H1 (cell line): ENCODE results near the gene FCAMR. TPM values are rescaled to one million over a fixed set of nuclear protein-coding genes. Genes with fewer than 3 reads are reported as not detected.
A peak's percentile ranks its signal among the peaks of the same experiment; 100 is the strongest.

Experiments
- CTCF ChIA-PET: fragments of 300-600 bp; sonication (Branson Sonifier 250); formaldehyde crosslinking; loops from one replicate; lab custom pipeline; 2021; ENCODE audit not compliant: partially characterized antibody; lab: Charles Lee
- POLR2A ChIA-PET: fragments of 300-600 bp; sonication (Branson Sonifier 250); formaldehyde crosslinking; loops from one replicate; lab custom pipeline; 2021; ENCODE audit warnings: inconsistent platforms; ENCODE audit not compliant: partially characterized antibody; lab: Charles Lee
- DNase-seq, 2 experiments: peaks; one replicate each; pipeline versions ENCODE4 v3.0.0 to v3.0.0-alpha.2; 2010 to 2022; ENCODE audit warnings: low spot score in 2 of 2, low read depth in 1 of 2, mixed read lengths in 1 of 2
- FAIRE-seq: peaks from 2 replicates; lab custom pipeline; 2011; peaks lifted over from hg19 to GRCh38; lab: Jason Lieb, UNC
- H2AFZ ChIP-seq: 2 replicates; pipeline ENCODE4 v1.8.1; 2012; ENCODE audit warnings: low read length, inconsistent platforms
- H2AK5ac ChIP-seq: 2 replicates; pipeline ENCODE4 v1.6.1; 2013; ENCODE audit warnings: low read depth, low read length
- H2BK120ac ChIP-seq: replicated peaks from 2 replicates; pipeline ENCODE3; 2013; ENCODE audit warnings: low read depth, low read length, inconsistent platforms
- H2BK12ac ChIP-seq: 2 replicates; pipeline ENCODE4 v1.6.1; 2013; ENCODE audit warnings: low read depth, low read length
- H2BK15ac ChIP-seq: 2 replicates; pipeline ENCODE4 v1.6.1; 2013; ENCODE audit warnings: low read length
- H2BK20ac ChIP-seq: 2 replicates; pipeline ENCODE4 v1.6.1; 2013; ENCODE audit warnings: low read length
- H2BK5ac ChIP-seq: 2 replicates; pipeline ENCODE4 v1.6.1; 2013; ENCODE audit warnings: low read depth, low read length
- H3K14ac ChIP-seq: 2 replicates; pipeline ENCODE4 v1.6.1; 2013; ENCODE audit warnings: inconsistent platforms; ENCODE audit not compliant: insufficient read length
- H3K18ac ChIP-seq: 2 replicates; pipeline ENCODE4 v1.6.1; 2013; ENCODE audit warnings: low read length; ENCODE audit errors: extremely low read depth
- H3K23ac ChIP-seq: 2 replicates; pipeline ENCODE4 v1.6.1; 2013; ENCODE audit warnings: inconsistent platforms; ENCODE audit not compliant: insufficient read length
- H3K23me2 ChIP-seq: 2 replicates; pipeline ENCODE4 v1.6.1; 2013; ENCODE audit warnings: low read depth, low read length
- H3K27ac ChIP-seq: 2 replicates; pipeline ENCODE4 v1.6.1; 2011; ENCODE audit warnings: low read depth, low read length, inconsistent platforms
- H3K27me3 ChIP-seq, 4 experiments: replicated peaks in 1 of 4; 1 replicate in 1 of 4; 2 replicates in 3 of 4; pipeline versions ENCODE4 v1.6.1 to v1.8.1; 2011 to 2013; ENCODE audit warnings: low read length in 3 of 4, mild to moderate bottlenecking in 3 of 4, inconsistent platforms in 2 of 4, mixed read lengths in 2 of 4, moderate library complexity in 1 of 4; ENCODE audit not compliant: control insufficient read depth in 3 of 4, insufficient read depth in 3 of 4; ENCODE audit errors: extremely low read depth in 1 of 4
- H3K36me3 ChIP-seq, 4 experiments: 2 replicates each; pipeline versions ENCODE4 v1.6.1 to v1.8.1; 2011 to 2013; ENCODE audit warnings: mild to moderate bottlenecking in 4 of 4, low read length in 3 of 4, moderate library complexity in 2 of 4, control low read depth in 1 of 4, inconsistent platforms in 1 of 4; ENCODE audit not compliant: insufficient read depth in 4 of 4, control insufficient read depth in 2 of 4
- H3K4ac ChIP-seq: replicated peaks from 2 replicates; pipeline ENCODE3; 2013; ENCODE audit warnings: low read length, low read depth, mixed read lengths, inconsistent platforms; ENCODE audit not compliant: insufficient read length
- H3K4me1 ChIP-seq, 4 experiments: replicated peaks in 1 of 4; 1 replicate in 1 of 4; 2 replicates in 3 of 4; pipeline versions ENCODE4 v1.6.1 to v1.8.1; 2011 to 2013; ENCODE audit warnings: low read length in 3 of 4, inconsistent platforms in 2 of 4, mixed read lengths in 1 of 4; ENCODE audit not compliant: insufficient read depth in 4 of 4, control insufficient read depth in 3 of 4
- H3K4me2 ChIP-seq, 2 experiments: 2 replicates each; pipeline versions ENCODE4 v1.6.1 to v1.8.1; 2011 to 2013; ENCODE audit warnings: low read depth in 2 of 2, low read length in 2 of 2, control low read depth in 1 of 2, inconsistent platforms in 1 of 2, mild to moderate bottlenecking in 1 of 2; ENCODE audit not compliant: insufficient read depth in 1 of 2
- H3K4me3 ChIP-seq, 4 experiments: fragments of 200-600, 300-600 bp in 1 of 4; sonication (generic), shearing (Covaris generic), sonication (Bioruptor Twin) in 1 of 4; 2 replicates each; pipeline versions ENCODE4 v1.5.1 to v1.8.1; 2011 to 2016; ENCODE audit warnings: low read length in 4 of 4, low read depth in 3 of 4, control low read depth in 2 of 4, inconsistent platforms in 2 of 4, mild to moderate bottlenecking in 2 of 4, mixed read lengths in 1 of 4, moderate library complexity in 1 of 4; ENCODE audit not compliant: insufficient read depth in 2 of 4; ENCODE audit errors: extremely low read depth in 1 of 4
- H3K56ac ChIP-seq: replicated peaks from 2 replicates; pipeline ENCODE3; 2013; ENCODE audit warnings: low read depth, mild to moderate bottlenecking, mixed read lengths, low read length, inconsistent platforms; ENCODE audit not compliant: insufficient read length
- H3K79me1 ChIP-seq: 2 replicates; pipeline ENCODE4 v1.6.1; 2013; ENCODE audit warnings: low read depth, low read length, control low read depth
- H3K79me2 ChIP-seq, 2 experiments: 2 replicates each; pipeline versions ENCODE4 v1.6.1 to v1.8.1; 2012 to 2013; ENCODE audit warnings: low read length in 2 of 2, mild to moderate bottlenecking in 2 of 2, inconsistent platforms in 1 of 2; ENCODE audit not compliant: insufficient read depth in 2 of 2, control insufficient read depth in 1 of 2
- H3K9ac ChIP-seq, 4 experiments: replicated peaks in 1 of 4; 1 replicate in 1 of 4; 2 replicates in 3 of 4; pipeline versions ENCODE4 v1.6.1 to v1.8.1; 2011 to 2013; ENCODE audit warnings: low read depth in 3 of 4, low read length in 3 of 4, control low read depth in 2 of 4, mild to moderate bottlenecking in 2 of 4, moderate library complexity in 2 of 4, inconsistent platforms in 1 of 4; ENCODE audit errors: extremely low read depth in 1 of 4
- H3K9me3 ChIP-seq, 2 experiments: 2 replicates each; pipeline versions ENCODE4 v1.6.1 to v1.8.1; 2012 to 2013; ENCODE audit warnings: mild to moderate bottlenecking in 2 of 2, moderate library complexity in 2 of 2, control low read depth in 1 of 2, inconsistent platforms in 1 of 2, low read depth in 1 of 2, low read length in 1 of 2, mixed read lengths in 1 of 2; ENCODE audit not compliant: insufficient read depth in 2 of 2
- H4K20me1 ChIP-seq, 2 experiments: replicated peaks in 1 of 2; 2 replicates each; pipeline versions ENCODE3 to v1.8.1; 2011 to 2013; ENCODE audit warnings: inconsistent platforms in 2 of 2, low read length in 2 of 2, mild to moderate bottlenecking in 1 of 2; ENCODE audit not compliant: insufficient read depth in 2 of 2, control insufficient read depth in 1 of 2
- H4K5ac ChIP-seq: 2 replicates; pipeline ENCODE4 v1.6.1; 2013; ENCODE audit warnings: low read length, low read depth, mixed read lengths, inconsistent platforms; ENCODE audit not compliant: insufficient read length
- H4K8ac ChIP-seq: 2 replicates; pipeline ENCODE4 v1.8.0; 2013; ENCODE audit warnings: mild to moderate bottlenecking, moderate library complexity, low read length, inconsistent platforms; ENCODE audit not compliant: insufficient read depth; ENCODE audit errors: extremely low read depth
- H4K91ac ChIP-seq: replicated peaks from 2 replicates; pipeline ENCODE3; 2013; ENCODE audit warnings: low read length, mixed read lengths, inconsistent platforms; ENCODE audit not compliant: insufficient read length
- ASH2L ChIP-seq: fragments of 200-600, 300-600 bp; sonication (generic); IDR thresholded peaks from one replicate; pipeline ENCODE4 v1.7.1; 2017; ENCODE audit warnings: low read length
- ATF3 ChIP-seq: IDR thresholded peaks from 2 replicates; pipeline ENCODE4 v1.6.1; 2011; ENCODE audit warnings: low read depth, mild to moderate bottlenecking, low read length; ENCODE audit not compliant: insufficient read depth
- CTCF ChIP-seq, 3 experiments: IDR thresholded peaks; 1 replicate in 2 of 3; 2 replicates in 1 of 3; pipeline versions ENCODE4 v1.5.1 to v1.6.1; 2011; ENCODE audit warnings: low read length in 3 of 3, mild to moderate bottlenecking in 3 of 3, inconsistent platforms in 2 of 3, low read depth in 1 of 3, moderate library complexity in 1 of 3; ENCODE audit not compliant: insufficient read depth in 1 of 3; ENCODE audit errors: control extremely low read depth in 1 of 3
- RAD21 ChIP-seq, 2 experiments: IDR thresholded peaks in 1 of 2; conservative IDR thresholded peaks in 1 of 2; 2 replicates each; pipeline ENCODE4 v1.6.1; 2011; ENCODE audit warnings: low read depth in 2 of 2, low read length in 2 of 2, improper control_type of control experiment in 1 of 2, inconsistent platforms in 1 of 2, mild to moderate bottlenecking in 1 of 2, moderate library complexity in 1 of 2
- TAF1 ChIP-seq: IDR thresholded peaks from 2 replicates; pipeline ENCODE4 v1.6.1; 2011; ENCODE audit warnings: mild to moderate bottlenecking, low read depth, low read length
- TBP ChIP-seq: IDR thresholded peaks from 2 replicates; pipeline ENCODE4 v1.6.1; 2011; ENCODE audit warnings: low read depth, low read length, improper control_type of control experiment
- YY1 ChIP-seq: IDR thresholded peaks from 2 replicates; pipeline ENCODE4 v1.6.1; 2011; ENCODE audit warnings: low read depth, mild to moderate bottlenecking, low read length
- WGBS, 2 experiments: shearing (Covaris generic) in 1 of 2; methylation state at CpG; one replicate each; pipeline versions ENCODE4 v1.1.6 to v1.1.7; 2013 to 2015; ENCODE audit warnings: low lambda C conversion rate in 2 of 2, mixed read lengths in 2 of 2, inconsistent platforms in 1 of 2, low coverage in 1 of 2, missing lambda C conversion rate in 1 of 2; ENCODE audit not compliant: insufficient replicate concordance in 2 of 2, insufficient coverage in 1 of 2, insufficient read length in 1 of 2; ENCODE audit errors: extremely low coverage in 1 of 2, missing lambda C conversion rate in 1 of 2; 5-methylcytosine and 5-hydroxymethylcytosine counted together
- polyA plus RNA-seq, 7 experiments: library from polyadenylated mRNA; depleted of rRNA in 3 of 7; stranded (reverse) in 5 of 7; unstranded in 2 of 7; fragments of >200 nt in 5 of 7; fragments of 200-250 nt in 2 of 7; gene quantifications; 1 replicate in 5 of 7; 2 replicates in 1 of 7; 4 replicates in 1 of 7; pipeline versions ENCODE4 v1.2.1 to v1.2.3, GENCODE V29; 2011 to 2013; ENCODE audit warnings: missing spikeins in 2 of 7, mixed read lengths in 2 of 7
- total RNA-seq: library from RNA; stranded (reverse); fragmentation: NEBNext Ultra II Directional; extraction: Animal tissue kit (Norgen Biotek cat#: 25700); gene quantifications from 2 replicates; pipeline ENCODE4 v1.2.1, GENCODE V29; 2021

The FCAMR gene
- total and polyA plus RNA-seq, 2 of the 8 experiments (the other 6 are each of a cell fraction or from before 2014, with no cell fraction given): not detected

- H3K36me3 ChIP-seq: no peaks in the 10 kb centered on the region
- no peak overlapping the region for H3K56ac ChIP-seq
- no peak overlapping the region for H2AFZ ChIP-seq
- no peak overlapping the region for H3K18ac ChIP-seq
- H2BK120ac ChIP-seq: no peak overlapping the region
- ChIA-PET POLR2A (no interaction called here), CTCF (interaction anchor here (0.7 to 13.8 kb wide), 47 partner anchors 10 to 333 kb away, joined by 3 to 226 read pairs (median 4); partner anchors contain the start of genes FCAMR, FCMR, IL20 and PIGR)
- H2BK12ac ChIP-seq: no peak overlapping the region
- no peaks in the 10 kb centered on the region for H3K79me2 ChIP-seq
- no peak overlapping the region for H4K5ac ChIP-seq
- H3K4ac ChIP-seq: no peak overlapping the region
- H3K23ac ChIP-seq: no peak overlapping the region
- TF ChIP-seq YY1 (peak; percentile 79), ASH2L (no peak), ATF3 (0 out of 2 replicates have a peak, but pooled peaks have one; percentile 18), RAD21 (IDR thresholded peaks at IDR 0.05 in 1 of 2, conservative IDR thresholded peaks at IDR 0.05 in 1 of 2; ENCODE audit: low read depth in 2 of 2, low read length in 2 of 2) (peak; percentile 50 to 65), TBP (no peak), CTCF (IDR thresholded peaks at IDR 0.05; ENCODE audit: control extremely low read depth in 1 of 3, insufficient read depth in 1 of 3, low read depth in 1 of 3, low read length in 3 of 3) (peak; percentile 88 to 99 (median 88)), TAF1 (0 out of 2 replicates have a peak, but pooled peaks have one; percentile 16)
- H3K79me1 ChIP-seq: no peaks in the 10 kb centered on the region
- H3K14ac ChIP-seq: no peak overlapping the region
- H2BK20ac ChIP-seq: no peak overlapping the region
- no peaks in the 10 kb centered on the region for H3K4me1 ChIP-seq
- H4K8ac ChIP-seq: no peak overlapping the region
- no peak overlapping the region for H3K9ac ChIP-seq
- H4K91ac ChIP-seq: no peak overlapping the region
- H2BK5ac ChIP-seq: no peak overlapping the region
- FAIRE-seq (no peak), DNase-seq (peak; percentile 58 to 83)
- H2BK15ac ChIP-seq: no peak overlapping the region
- no peaks in the 10 kb centered on the region for H3K9me3 ChIP-seq
- H3K27me3 ChIP-seq: no peaks in the 10 kb centered on the region
- H3K27ac ChIP-seq: no peak overlapping the region
- no peak overlapping the region for H3K4me3 ChIP-seq
- H2AK5ac ChIP-seq: no peak overlapping the region
- no peaks in the 10 kb centered on the region for H3K23me2 ChIP-seq
- 73% methylated on average over 19 of the region's 19 CpGs; no CpG with 5 or more reads in 1 of the 2 experiments for WGBS, 2 experiments
- no peaks in the 10 kb centered on the region for H4K20me1 ChIP-seq
- H3K4me2 ChIP-seq: no peak overlapping the region
Measured at GRCh38 chr1:206935491-206936067, 34.7 kb downstream of the FCAMR start.
